WTC11 (cell line): ENCODE measurements around the gene CABLES1.

Experiments used
- CBFB ChIP-seq: sonication (generic); formaldehyde crosslinking; IDR thresholded peaks from 2 replicates; pipeline ENCODE4 v1.8.1; 2022; ENCODE audit warnings: mild to moderate bottlenecking, low read depth, missing genetic modification reagents
- CREB1 ChIP-seq: sonication (generic); formaldehyde crosslinking; IDR thresholded peaks from 2 replicates; pipeline ENCODE4 v1.8.0; 2023; ENCODE audit warnings: mild to moderate bottlenecking, missing genetic modification reagents
- ETV6 ChIP-seq: sonication (generic); formaldehyde crosslinking; IDR thresholded peaks from 2 replicates; pipeline ENCODE4 v1.8.1; 2022; ENCODE audit warnings: mild to moderate bottlenecking, missing genetic modification reagents
- FOXP1 ChIP-seq: sonication (generic); formaldehyde crosslinking; IDR thresholded peaks from 2 replicates; pipeline ENCODE4 v1.8.0; 2022; ENCODE audit warnings: missing genetic modification reagents, mild to moderate bottlenecking, moderate library complexity, borderline replicate concordance
- GABPB1 ChIP-seq: sonication (generic); formaldehyde crosslinking; IDR thresholded peaks from 2 replicates; pipeline ENCODE4 v1.8.1; 2023; ENCODE audit warnings: mild to moderate bottlenecking, missing genetic modification reagents
- MAX ChIP-seq: sonication (generic); formaldehyde crosslinking; IDR thresholded peaks from 2 replicates; pipeline ENCODE4 v1.8.0; 2022; ENCODE audit warnings: mild to moderate bottlenecking, missing genetic modification reagents
- SP1 ChIP-seq: sonication (generic); formaldehyde crosslinking; conservative IDR thresholded peaks from 2 replicates; pipeline ENCODE4 v1.8.1; 2022; ENCODE audit warnings: missing genetic modification reagents
- TCF7 ChIP-seq: sonication (generic); formaldehyde crosslinking; IDR thresholded peaks from 2 replicates; pipeline ENCODE4 v1.8.0; 2022; ENCODE audit warnings: mild to moderate bottlenecking, low read depth, missing genetic modification reagents, moderate library complexity
- USF2 ChIP-seq: sonication (generic); formaldehyde crosslinking; IDR thresholded peaks from 2 replicates; pipeline ENCODE4 v1.8.1; 2023; ENCODE audit warnings: mild to moderate bottlenecking, missing genetic modification reagents, moderate library complexity
- ZBTB21 ChIP-seq: sonication (generic); formaldehyde crosslinking; IDR thresholded peaks from 2 replicates; pipeline ENCODE4 v1.8.1; 2023; ENCODE audit warnings: mild to moderate bottlenecking, missing genetic modification reagents, borderline replicate concordance
- TF ChIP-seq, protein P1 (sequence below): fragments of 200-600 bp; IDR thresholded peaks from 2 replicates; pipeline ENCODE4 v1.8.0; 2022; ENCODE audit warnings: antibody characterized with exemption
- TF ChIP-seq, protein P2 (sequence below): sonication (generic); formaldehyde crosslinking; IDR thresholded peaks from 2 replicates; pipeline ENCODE4 v1.8.1; 2023; ENCODE audit warnings: mild to moderate bottlenecking, missing genetic modification reagents, borderline replicate concordance

DNA sequence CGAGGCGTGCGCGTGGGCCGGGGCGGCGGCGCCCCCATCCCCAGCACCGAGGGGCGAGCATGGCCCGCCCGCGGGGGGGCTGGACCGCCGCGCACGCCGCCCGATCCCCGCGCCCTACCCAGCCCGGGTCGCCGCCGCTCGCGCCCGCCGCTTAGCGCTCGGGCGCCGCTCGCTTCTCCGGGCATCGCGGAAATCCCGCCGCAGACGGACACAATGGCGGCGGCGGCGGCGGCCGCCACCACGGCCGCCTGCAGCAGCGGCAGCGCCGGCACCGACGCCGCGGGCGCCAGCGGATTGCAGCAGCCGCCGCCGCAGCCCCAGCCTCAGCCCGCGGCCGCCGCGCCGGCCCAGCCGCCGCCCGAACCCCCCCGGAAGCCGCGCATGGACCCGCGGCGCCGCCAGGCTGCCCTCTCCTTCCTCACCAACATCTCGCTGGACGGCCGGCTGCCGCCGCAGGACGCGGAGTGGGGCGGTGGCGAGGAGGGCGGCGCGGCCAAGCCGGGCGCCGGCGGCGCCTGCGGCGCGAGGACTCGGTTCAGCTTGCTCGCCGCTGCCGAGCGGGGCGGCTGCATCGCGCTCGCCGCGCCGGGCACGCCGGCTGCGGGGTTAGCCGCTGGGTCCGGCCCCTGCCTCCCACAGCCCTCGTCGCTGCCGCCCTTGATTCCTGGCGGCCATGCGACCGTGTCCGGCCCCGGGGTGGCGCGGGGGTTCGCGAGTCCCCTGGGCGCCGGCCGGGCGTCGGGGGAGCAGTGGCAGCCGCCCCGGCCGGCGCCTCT is 453 bp downstream of the CABLES1 start:
- no peak for TF ChIP-seq CBFB (CRISPR knock-in tag)
- TF ChIP-seq, protein P1, sequence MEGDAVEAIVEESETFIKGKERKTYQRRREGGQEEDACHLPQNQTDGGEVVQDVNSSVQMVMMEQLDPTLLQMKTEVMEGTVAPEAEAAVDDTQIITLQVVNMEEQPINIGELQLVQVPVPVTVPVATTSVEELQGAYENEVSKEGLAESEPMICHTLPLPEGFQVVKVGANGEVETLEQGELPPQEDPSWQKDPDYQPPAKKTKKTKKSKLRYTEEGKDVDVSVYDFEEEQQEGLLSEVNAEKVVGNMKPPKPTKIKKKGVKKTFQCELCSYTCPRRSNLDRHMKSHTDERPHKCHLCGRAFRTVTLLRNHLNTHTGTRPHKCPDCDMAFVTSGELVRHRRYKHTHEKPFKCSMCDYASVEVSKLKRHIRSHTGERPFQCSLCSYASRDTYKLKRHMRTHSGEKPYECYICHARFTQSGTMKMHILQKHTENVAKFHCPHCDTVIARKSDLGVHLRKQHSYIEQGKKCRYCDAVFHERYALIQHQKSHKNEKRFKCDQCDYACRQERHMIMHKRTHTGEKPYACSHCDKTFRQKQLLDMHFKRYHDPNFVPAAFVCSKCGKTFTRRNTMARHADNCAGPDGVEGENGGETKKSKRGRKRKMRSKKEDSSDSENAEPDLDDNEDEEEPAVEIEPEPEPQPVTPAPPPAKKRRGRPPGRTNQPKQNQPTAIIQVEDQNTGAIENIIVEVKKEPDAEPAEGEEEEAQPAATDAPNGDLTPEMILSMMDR: no peak
- TF ChIP-seq SP1 (CRISPR knock-in tag): peak; percentile 17; the same call in 1 of the 2 replicates
- TF ChIP-seq TCF7 (CRISPR knock-in tag): no peak
- TF ChIP-seq, protein P2, sequence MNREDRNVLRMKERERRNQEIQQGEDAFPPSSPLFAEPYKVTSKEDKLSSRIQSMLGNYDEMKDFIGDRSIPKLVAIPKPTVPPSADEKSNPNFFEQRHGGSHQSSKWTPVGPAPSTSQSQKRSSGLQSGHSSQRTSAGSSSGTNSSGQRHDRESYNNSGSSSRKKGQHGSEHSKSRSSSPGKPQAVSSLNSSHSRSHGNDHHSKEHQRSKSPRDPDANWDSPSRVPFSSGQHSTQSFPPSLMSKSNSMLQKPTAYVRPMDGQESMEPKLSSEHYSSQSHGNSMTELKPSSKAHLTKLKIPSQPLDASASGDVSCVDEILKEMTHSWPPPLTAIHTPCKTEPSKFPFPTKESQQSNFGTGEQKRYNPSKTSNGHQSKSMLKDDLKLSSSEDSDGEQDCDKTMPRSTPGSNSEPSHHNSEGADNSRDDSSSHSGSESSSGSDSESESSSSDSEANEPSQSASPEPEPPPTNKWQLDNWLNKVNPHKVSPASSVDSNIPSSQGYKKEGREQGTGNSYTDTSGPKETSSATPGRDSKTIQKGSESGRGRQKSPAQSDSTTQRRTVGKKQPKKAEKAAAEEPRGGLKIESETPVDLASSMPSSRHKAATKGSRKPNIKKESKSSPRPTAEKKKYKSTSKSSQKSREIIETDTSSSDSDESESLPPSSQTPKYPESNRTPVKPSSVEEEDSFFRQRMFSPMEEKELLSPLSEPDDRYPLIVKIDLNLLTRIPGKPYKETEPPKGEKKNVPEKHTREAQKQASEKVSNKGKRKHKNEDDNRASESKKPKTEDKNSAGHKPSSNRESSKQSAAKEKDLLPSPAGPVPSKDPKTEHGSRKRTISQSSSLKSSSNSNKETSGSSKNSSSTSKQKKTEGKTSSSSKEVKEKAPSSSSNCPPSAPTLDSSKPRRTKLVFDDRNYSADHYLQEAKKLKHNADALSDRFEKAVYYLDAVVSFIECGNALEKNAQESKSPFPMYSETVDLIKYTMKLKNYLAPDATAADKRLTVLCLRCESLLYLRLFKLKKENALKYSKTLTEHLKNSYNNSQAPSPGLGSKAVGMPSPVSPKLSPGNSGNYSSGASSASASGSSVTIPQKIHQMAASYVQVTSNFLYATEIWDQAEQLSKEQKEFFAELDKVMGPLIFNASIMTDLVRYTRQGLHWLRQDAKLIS (CRISPR knock-in tag): no peak
- no peak for TF ChIP-seq GABPB1 (CRISPR knock-in tag)
- no peak for TF ChIP-seq ETV6
- no peak for TF ChIP-seq USF2 (CRISPR knock-in tag)
- no peak for TF ChIP-seq ZBTB21 (CRISPR knock-in tag)
- TF ChIP-seq FOXP1: no peak
- TF ChIP-seq MAX: no peak
- TF ChIP-seq CREB1 (CRISPR knock-in tag): no peak
